GM19239 (cell line): ENCODE results near the gene AKR1C4.
"Not testable (repeated sequence)": the region's sequence is repeated elsewhere in the genome, so short reads cannot be mapped to it uniquely, and the experiment has no call there.

ENCODE experiments used
- DNase-seq: peaks from one replicate; pipeline ENCODE4 v3.0.0; 2011; ENCODE audit warnings: low spot score; ENCODE audit not compliant: insufficient read length
- FAIRE-seq: peaks from 2 replicates; lab custom pipeline; 2011; peaks lifted over from hg19 to GRCh38; lab: Jason Lieb, UNC

The AKR1C4 gene

GRCh38 chr10:5196702-5197113 is at the start of gene AKR1C4:
AKR1C4 (plus strand) TSS chr10:5196837; CDS start chr10:5196868, 31 bp downstream.
- no peak for FAIRE-seq

DNA sequence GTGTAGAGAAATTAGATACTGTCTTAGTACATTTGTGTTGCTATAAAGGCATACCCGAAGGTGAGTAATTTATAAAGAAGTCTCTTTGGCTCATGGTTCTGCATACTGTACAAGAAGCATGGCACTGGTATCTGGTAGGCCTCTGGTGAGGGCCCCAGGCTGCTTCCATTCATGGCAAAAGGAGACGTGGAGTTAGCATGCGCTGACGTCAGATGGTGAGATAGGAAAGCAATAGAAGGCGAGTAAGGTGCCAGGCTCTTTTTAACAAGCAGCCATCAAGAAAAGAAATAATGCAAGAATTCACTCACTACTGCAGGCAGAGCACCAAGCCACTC is 49.8 kb upstream of the AKR1C4 start:
- FAIRE-seq (no peak), DNase-seq (no peak)

More at GRCh38 chr10:5196702-5197113, at the start of gene AKR1C4:
- no peak for DNase-seq

DNA sequence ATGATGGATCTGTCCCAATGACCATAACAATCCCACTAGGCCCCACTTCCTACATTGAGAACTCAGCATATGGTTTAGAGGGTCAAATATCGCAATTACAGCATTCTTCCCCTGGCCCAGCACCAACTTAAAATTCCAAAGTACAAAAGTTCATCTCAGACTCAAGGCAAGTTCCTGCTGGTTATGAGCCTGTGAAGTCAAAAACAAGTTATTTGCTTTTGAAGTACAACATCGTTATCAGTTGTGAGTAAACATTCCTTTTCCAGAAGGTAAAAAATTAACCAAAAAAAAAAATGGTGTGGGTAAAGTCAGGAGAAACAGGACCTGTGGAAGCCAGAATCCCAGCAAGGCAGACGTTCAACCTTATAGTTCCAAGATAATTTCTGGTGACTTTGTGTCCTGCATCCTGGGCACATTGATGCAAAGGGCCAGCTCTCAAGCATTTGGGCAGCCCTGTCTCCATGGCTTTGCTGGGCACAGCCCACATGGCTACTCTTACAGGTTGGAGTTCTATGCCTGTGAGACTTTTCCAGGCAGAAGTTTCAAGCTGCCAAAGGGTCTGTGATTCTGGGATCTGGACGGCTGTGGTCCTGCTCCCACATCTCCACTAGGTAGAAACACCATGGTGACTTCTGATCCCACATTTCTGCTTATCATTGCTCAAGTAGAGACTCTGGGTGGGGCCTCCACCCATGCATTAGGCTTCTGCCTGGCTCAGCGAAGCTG is 49.2 kb upstream of the AKR1C4 start:
- DNase-seq, result no peak
- no peak for FAIRE-seq

DNA sequence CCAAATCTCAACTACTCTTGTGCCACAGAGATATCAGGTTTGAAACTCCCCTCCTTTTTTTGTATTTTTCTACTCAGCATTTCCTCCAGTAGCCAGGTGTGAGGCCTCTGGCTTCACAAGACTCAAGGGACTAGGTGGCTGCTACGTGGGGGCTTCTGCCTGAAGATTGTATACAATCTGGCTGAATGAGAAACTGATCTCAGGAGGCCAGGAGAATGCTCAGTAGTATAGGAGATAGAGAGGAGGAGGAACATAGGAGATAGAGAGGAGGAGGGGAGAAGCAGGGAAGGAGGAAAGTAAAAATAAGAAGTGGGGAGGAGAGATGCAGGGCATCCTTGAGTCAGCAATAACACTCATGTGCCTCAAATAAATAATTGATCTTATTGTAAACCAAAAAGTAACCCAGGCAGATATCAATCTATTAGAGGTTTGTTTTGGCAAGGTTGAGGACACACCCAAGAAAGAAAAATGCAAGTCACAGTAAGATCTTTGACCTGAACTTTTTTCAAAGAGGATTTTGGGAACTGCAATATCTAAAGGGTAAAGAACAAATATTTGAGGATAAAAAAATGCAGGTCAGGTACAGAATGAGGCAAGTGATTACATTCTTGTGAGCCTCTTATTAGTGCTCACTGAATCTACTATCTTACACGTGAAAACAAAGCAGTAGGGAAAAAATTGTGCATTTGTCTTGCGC is 48.5 kb upstream of the AKR1C4 start:
- DNase-seq, result no peak
- no peak for FAIRE-seq

DNA sequence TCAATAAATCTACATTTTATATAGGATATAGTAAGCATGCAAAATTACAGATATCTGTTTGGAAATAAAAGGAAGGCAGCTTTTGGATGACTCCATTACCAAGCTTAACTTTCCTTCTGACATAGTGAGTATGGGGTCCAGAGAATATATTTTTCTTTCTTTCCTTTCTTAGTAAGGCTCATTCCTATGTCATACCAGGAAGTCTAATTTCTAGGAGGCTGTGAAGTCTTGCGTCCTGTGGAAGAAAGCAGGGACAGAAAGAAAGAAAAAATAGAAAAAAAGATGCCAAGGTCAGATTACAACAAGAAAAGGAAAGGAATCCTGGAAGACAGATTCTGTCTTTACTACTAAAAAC is 48.0 kb upstream of the AKR1C4 start:
- no peak for FAIRE-seq
- DNase-seq, result no peak

DNA sequence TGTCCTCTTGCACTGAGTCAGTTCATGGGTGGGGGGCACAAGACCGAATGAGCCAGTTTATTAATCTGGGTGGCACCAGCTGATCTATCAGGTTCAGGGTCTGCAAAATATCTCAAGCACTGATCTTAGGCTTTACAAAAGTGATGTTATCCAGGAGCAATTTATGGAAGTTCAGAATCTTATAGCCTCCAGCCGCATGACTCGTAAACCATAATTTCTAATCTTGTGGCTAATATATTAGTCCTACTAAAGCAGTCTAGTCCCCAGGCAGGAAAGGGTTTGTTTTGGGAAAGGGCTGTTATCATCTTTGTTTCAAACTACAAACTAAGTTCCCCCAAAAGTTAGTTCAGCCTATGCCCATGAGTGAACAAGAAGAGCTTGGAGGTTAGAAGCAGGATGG is 45.6 kb upstream of the AKR1C4 start:
- FAIRE-seq, result no peak

GRCh38 chr10:5155951-5156350 is 40.7 kb upstream of the AKR1C4 start:
- DNase-seq (no peak), FAIRE-seq (no peak)

More for the DNA sequence above, 45.6 kb upstream of the AKR1C4 start:
- DNase-seq, result no peak

- DNase-seq (no peak), FAIRE-seq (no peak)
Observed at GRCh38 chr10:5157501-5157900, 39.1 kb upstream of the AKR1C4 start.

DNA sequence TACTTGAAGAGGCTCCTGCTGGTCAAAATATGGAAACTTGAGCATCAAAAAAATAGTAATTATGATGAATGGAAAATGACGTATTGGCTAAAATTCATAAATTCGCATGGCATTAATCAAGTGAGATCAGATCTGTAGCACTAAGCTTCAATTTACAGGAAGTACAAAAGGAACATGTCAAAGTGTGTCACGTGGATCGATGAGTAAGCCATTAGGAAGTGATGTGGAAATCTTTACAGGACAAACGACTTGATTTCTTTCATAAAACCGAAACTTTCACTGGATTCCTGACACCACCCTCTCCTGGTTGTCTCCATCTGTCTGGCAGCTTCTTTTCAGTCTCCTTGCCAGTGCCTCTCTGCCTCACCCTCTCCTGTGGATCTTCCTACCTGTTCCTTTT is 37.5 kb upstream of the AKR1C4 start:
- no peak for DNase-seq
- FAIRE-seq, result no peak

- no peak for DNase-seq
Observed at GRCh38 chr10:5163487-5163886, 33.1 kb upstream of the AKR1C4 start.

DNA sequence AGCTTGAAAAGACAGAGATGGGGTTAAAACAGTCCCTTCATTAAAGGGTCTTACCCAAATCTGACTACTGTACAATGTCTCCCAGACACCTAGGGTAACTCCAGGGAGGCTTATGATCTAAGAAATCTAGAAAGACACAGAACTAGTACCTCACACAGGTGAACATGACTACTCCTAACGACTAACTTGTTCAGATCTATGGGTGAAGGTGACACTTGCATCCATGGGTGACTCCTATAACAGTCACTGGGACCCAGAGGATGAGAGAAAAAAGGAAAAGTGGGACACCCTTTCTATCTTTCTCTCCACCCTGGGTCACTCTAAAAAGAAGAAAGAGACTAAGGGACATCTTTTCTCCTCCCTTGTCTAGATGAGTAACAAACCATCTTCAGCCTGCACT is 30.9 kb upstream of the AKR1C4 start:
- FAIRE-seq (no peak), DNase-seq (no peak)

More at GRCh38 chr10:5163487-5163886, 33.1 kb upstream of the AKR1C4 start:
- no peak for FAIRE-seq

GRCh38 chr10:5168897-5169420 is 27.7 kb upstream of the AKR1C4 start:
- no peak for DNase-seq
- FAIRE-seq, result no peak

- not testable (repeated sequence) for DNase-seq, FAIRE-seq
Observed at GRCh38 chr10:5175581-5175980, 21.1 kb upstream of the AKR1C4 start.

GRCh38 chr10:5180503-5180902 is 16.1 kb upstream of the AKR1C4 start:
- not testable (repeated sequence) for FAIRE-seq, DNase-seq

- no peak for FAIRE-seq
- no peak for DNase-seq
Observed at GRCh38 chr10:5183923-5184322, 12.7 kb upstream of the AKR1C4 start.

- DNase-seq (no peak), FAIRE-seq (no peak)
Observed at GRCh38 chr10:5184987-5185775, 11.5 kb upstream of the AKR1C4 start, which contains the start of gene AKR1C8. AKR1C8 (minus strand) TSS chr10:5185150; CDS start chr10:5185104, 46 bp downstream.

GRCh38 chr10:5187867-5188266 is 8.8 kb upstream of the AKR1C4 start:
- FAIRE-seq (no peak), DNase-seq (no peak)

- FAIRE-seq (no peak), DNase-seq (no peak)
Observed at GRCh38 chr10:5188358-5188757, 8.3 kb upstream of the AKR1C4 start.

DNA sequence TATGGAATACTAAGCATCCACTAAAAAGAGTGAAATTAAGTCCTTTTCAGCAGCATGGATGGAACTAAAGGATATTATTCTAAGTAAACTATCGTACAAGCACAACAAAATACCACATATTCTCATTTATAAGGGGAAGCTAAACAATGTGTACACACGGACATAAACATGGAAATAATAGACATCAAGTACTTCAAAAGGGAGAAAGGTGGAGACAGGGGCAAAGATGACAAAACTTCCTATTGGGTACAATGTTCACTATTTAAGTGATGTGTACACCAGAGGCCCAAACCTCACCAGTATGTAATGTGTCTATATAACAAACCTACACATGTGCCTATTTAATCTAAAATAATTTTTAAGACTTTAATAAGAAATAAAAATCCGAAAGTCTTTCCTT is 2.2 kb upstream of the AKR1C4 start:
- no peak for DNase-seq
- FAIRE-seq, result no peak

- no peak for DNase-seq
- no peak for FAIRE-seq
Observed at GRCh38 chr10:5195727-5196374, 786 bp upstream of the AKR1C4 start.
